ENCODE results near the gene SCG3.

SCG3 gene

GRCh38 chr15:51721199-51721960 is 40.1 kb downstream of the SCG3 start:
- no peak overlapping the region for H3K4me3 ChIP-seq (ENCODE audit: low read depth, low read length)
- DNase-seq (ENCODE audit: low read depth) = no peak

- H3K4me3 ChIP-seq (ENCODE audit: low read depth, low read length) = no peak overlapping the region
- DNase-seq (ENCODE audit: low read depth) = no peak
Observed at GRCh38 chr15:51724199-51724598, 42.9 kb downstream of the SCG3 start.

- H3K4me3 ChIP-seq (ENCODE audit: low read depth, low read length) = no peak overlapping the region
- DNase-seq (ENCODE audit: low read depth) = no peak
Observed at GRCh38 chr15:51724673-51725072, 43.4 kb downstream of the SCG3 start.

GRCh38 chr15:51726302-51727073 is 45.2 kb downstream of the SCG3 start:
- peak; percentile 63 for DNase-seq (ENCODE audit: low read depth)
- H3K4me3 ChIP-seq (ENCODE audit: low read depth, low read length) = no peak overlapping the region

GRCh38 chr15:51727141-51727897 is 46.0 kb downstream of the SCG3 start:
- H3K4me3 ChIP-seq (ENCODE audit: low read depth, low read length) = no peak overlapping the region
- DNase-seq (ENCODE audit: low read depth) = no peak

- H3K4me3 ChIP-seq (ENCODE audit: low read depth, low read length) = no peak overlapping the region
- peak; percentile 57 for DNase-seq (ENCODE audit: low read depth)
Observed at GRCh38 chr15:51731549-51732267, 50.4 kb downstream of the SCG3 start.

- no peak overlapping the region for H3K4me3 ChIP-seq (ENCODE audit: low read depth, low read length)
- no peak for DNase-seq (ENCODE audit: low read depth)
Observed at GRCh38 chr15:51732646-51733045, 51.3 kb downstream of the SCG3 start.

- H3K4me3 ChIP-seq (ENCODE audit: low read depth, low read length) = no peak overlapping the region
Observed at GRCh38 chr15:51735228-51736010, 54.1 kb downstream of the SCG3 start.

GRCh38 chr15:51736069-51736468 is 54.8 kb downstream of the SCG3 start:
- H3K4me3 ChIP-seq (ENCODE audit: low read depth, low read length) = no peak overlapping the region
- DNase-seq (ENCODE audit: low read depth) = no peak

More at GRCh38 chr15:51735228-51736010, 54.1 kb downstream of the SCG3 start:
- no peak for DNase-seq (ENCODE audit: low read depth)

GRCh38 chr15:51736751-51737521 is 55.6 kb downstream of the SCG3 start:
- DNase-seq (ENCODE audit: low read depth) = no peak

GRCh38 chr15:51737522-51738305 is 56.4 kb downstream of the SCG3 start, which contains the start of gene LYSMD2:
LYSMD2 (minus strand) TSS chr15:51737655; CDS start chr15:51737622, 33 bp downstream.
- peak within 1 kb of the TSS; percentile 60 for H3K4me3 ChIP-seq (ENCODE audit: low read depth, low read length)
- no peak for DNase-seq (ENCODE audit: low read depth)

More at GRCh38 chr15:51736751-51737521, 55.6 kb downstream of the SCG3 start:
- H3K4me3 ChIP-seq (ENCODE audit: low read depth, low read length) = peak overlapping the region; percentile 60

- no peak for DNase-seq (ENCODE audit: low read depth)
- H3K4me3 ChIP-seq (ENCODE audit: low read depth, low read length) = no peak overlapping the region
Observed at GRCh38 chr15:51738553-51738952, 57.2 kb downstream of the SCG3 start.

- H3K4me3 ChIP-seq (ENCODE audit: low read depth, low read length) = no peak overlapping the region
- DNase-seq (ENCODE audit: low read depth) = no peak
Observed at GRCh38 chr15:51739061-51739712, 57.9 kb downstream of the SCG3 start.

GRCh38 chr15:51749307-51749706 is 68.0 kb downstream of the SCG3 start:
- DNase-seq (ENCODE audit: low read depth) = no peak
- H3K4me3 ChIP-seq (ENCODE audit: low read depth, low read length) = no peak overlapping the region

- no peak overlapping the region for H3K4me3 ChIP-seq (ENCODE audit: low read depth, low read length)
- no peak for DNase-seq (ENCODE audit: low read depth)
Observed at GRCh38 chr15:51750186-51750585, 68.9 kb downstream of the SCG3 start.

GRCh38 chr15:51750792-51751696 is 69.7 kb downstream of the SCG3 start, which contains the start of gene TMOD2:
TMOD2 (plus strand) TSS chr15:51751597; CDS start chr15:51766442, 14,845 bp downstream.
- no peak for DNase-seq (ENCODE audit: low read depth)
- H3K4me3 ChIP-seq (ENCODE audit: low read depth, low read length) = peak within 1 kb of the TSS; percentile 63
